Upper lobe of left lung (tissue), 4 donors: ENCODE measurements around the gene ITGAE.

Source experiments
- CTCF ChIP-seq, 6 experiments: fragments of 450-650 bp in 4 of 6; fragments of 200-600 bp in 2 of 6; sonication (generic) in 2 of 6; IDR thresholded peaks; one replicate each; pipeline ENCODE4 v1.5.1; 2016 to 2019; ENCODE audit warnings: antibody characterized with exemption in 6 of 6
- POLR2A ChIP-seq, 4 donors: fragments of 450-650 bp; IDR thresholded peaks; one replicate each; pipeline ENCODE4 v1.5.1; 2016 to 2017; ENCODE audit warnings: antibody characterized with exemption in 4 of 4, mild to moderate bottlenecking in 2 of 4
- POLR2AphosphoS5 ChIP-seq, 2 donors: sonication (generic); formaldehyde crosslinking; IDR thresholded peaks; one replicate each; pipeline ENCODE4 v1.5.1; 2017; ENCODE audit warnings: antibody characterized with exemption in 2 of 2

GRCh38 chr17:3761918-3762380 is 39.0 kb downstream of the ITGAE start:
- TF ChIP-seq CTCF (IDR thresholded peaks at IDR 0.05), result no peak
- TF ChIP-seq POLR2AphosphoS5 (IDR thresholded peaks at IDR 0.05), result no peak
- TF ChIP-seq POLR2A (IDR thresholded peaks at IDR 0.05), result no peak
